Measurements from ENCODE around the gene HIGD2A.
A peak's percentile ranks its signal among the peaks of the same experiment; 100 is the strongest.
"Not testable (repeated sequence)": the region's sequence is repeated elsewhere in the genome, so short reads cannot be mapped to it uniquely, and the experiment has no call there.

The HIGD2A gene

GRCh38 chr5:176396330-176396729, 7.8 kb downstream of the HIGD2A start:
- DNase-seq: no peak

DNA sequence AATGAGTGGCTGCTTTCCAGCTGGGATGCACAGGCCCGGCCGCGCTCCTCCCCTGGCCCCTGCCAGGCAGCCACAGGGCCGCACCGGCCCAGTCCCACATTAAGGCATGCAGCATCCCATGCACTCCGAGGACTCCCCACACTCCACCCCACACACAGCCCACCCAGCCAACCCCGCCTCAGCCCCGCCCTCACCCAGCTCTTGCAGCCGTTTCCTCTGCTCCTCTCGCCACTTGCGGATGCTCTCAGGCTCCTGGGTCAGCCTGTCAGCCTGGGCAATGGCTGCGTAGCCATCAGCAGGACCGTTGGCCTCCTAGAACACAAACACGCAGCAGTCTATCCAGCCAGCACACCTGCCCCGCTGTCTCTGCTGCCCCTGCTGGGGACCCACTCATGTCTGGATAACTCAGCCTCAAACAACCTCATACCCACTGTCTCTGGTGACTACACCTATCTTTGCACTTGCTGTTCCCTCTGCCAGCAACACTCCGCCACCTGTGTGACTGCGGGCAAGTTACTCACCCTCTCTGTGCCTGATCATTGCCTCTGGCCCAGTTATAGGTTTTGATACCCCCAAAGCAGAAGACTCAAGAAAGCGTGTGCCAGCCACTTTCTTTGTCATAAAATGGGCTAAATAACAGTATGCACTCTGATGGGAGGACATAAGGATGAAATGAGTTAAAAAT, 9.3 kb downstream of the HIGD2A start:
- DNase-seq: no peak

- no peak for DNase-seq
Measured at GRCh38 chr5:176400382-176401156, 12.0 kb downstream of the HIGD2A start.

DNA sequence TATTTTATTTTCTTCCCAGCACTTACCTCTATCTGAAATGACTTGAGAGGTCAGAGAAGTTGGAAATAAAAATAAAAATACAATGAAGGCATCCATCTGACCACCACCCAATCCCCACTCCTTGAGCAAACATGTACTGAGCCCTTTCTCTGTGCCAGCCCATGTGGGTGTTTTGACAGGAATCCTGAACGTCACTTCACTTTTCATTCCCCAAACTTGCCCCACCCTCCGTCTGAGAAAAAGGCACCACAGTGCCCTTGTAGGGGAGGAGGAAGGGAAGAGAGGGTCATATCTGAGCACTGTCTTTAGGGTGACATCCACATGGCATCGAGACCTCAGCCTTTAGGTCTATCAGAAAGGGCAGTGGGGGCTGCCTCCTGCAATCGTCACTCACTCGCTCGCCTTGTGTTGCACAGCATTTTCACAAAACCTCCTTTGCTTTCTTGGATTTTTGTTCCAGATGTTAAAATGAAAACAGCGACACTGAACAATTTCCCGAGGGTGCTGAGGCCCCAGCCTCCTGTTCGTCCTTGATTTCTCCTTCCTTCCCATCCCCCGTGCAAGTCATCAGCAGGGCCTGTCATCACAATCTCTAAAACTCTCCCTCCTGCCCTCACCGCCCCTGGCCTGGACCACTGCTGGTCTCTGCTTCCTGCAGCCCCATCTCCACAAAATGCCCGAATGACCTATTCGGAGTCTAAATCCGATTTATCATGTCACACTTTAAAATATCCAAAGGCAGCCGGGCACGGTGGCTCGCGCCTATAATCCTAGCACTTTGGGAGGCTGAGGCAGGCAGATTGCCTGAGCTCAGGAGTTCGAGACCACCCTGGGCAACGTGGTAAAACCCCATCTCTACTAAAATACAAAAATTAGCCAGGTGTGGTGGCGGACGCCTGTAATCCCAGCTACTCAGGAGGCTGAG, 13.0 kb downstream of the HIGD2A start:
- DNase-seq: no peak

DNA sequence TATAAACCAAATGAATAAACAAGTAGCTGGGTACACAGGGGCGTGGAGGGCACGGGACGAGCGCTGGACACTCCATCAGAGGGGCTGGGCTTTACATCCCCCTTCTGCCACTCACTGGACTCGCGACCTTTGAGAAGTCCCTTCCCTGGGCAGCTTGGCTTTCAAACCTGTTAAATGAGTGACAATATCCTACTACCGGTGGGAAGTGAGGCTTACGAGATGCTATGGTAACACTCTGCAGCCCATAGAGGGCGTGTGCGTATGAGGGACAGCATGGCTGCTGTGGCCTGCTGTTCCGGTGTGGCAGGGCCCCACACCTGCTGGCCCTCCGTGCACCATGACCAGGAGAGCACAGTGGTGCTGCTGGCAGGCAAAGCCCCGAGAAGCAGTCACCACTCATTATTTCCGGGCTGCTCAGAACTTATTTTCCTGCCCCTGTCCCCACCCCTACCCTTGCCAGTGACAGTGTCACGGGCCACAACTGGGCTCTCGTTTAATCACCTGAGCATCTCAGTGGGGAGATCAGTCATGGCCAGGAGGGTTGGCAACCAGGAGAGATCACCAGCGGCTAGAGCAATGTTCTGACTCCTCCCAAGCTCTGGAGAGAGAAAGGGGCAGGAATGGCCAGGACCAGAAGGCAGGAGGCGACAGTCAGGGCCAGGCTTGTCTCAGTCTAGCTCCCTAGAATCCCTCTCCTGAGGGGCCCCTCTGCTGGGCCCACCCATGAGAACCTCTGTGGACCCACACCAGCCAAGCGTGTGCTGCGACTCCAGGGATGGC, 17.3 kb downstream of the HIGD2A start:
- DNase-seq: no peak

- DNase-seq: no peak
Measured at GRCh38 chr5:176406436-176407052, 18.0 kb downstream of the HIGD2A start.

DNA sequence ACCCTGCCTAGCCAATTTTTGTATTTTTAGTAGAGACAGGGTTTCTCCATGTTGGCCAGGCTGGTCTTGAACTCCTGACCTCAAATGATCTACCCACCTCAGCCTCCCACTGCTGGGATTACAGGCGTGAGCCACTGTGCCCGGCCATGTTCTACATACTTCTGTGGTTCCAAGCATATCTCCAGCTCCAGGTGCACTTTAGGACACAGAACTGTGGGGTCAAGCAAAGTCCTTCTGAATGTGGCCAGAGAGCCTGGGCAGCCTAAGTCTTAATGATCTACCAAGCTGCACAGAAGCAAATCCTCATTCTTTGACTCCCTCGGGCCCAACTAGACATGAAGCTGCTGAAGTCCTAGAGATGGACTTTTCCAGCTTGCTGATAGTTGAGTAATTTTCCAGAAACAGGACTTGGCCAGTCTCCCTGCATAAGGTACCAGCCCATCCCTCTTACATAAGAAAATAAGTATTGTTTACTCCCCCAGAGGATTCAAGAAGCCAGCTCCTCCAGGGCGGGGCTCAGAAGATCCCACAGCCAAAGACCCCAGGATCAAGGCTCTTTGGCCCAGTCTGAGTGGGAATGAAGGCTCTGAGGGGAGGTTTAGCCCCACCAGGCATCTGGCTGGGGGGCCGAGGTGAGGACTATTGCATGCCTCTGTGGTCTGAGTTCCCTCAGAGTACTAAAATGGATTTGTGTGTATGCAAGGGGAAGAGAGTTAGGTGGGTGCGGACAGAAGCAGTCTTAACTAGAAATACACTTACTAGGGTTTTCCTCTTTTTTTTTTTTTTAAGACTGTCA, 19.1 kb downstream of the HIGD2A start:
- no peak for DNase-seq

DNA sequence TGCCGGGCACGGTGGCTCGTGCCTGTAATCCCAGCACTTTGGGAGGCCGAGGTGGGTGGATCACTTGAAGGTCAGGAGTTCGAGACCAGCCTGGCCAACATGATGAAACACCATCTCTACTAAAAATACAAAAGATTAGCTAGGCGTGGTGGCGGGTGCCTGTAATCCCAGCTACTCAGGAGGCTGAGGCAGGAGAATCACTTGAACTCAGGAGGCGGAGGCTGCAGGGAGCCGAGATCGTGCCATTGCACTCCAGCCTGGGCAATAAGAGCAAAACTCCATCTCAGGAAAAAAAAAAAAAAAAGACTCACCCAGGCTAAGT, 19.7 kb downstream of the HIGD2A start:
- not testable (repeated sequence) for DNase-seq

DNA sequence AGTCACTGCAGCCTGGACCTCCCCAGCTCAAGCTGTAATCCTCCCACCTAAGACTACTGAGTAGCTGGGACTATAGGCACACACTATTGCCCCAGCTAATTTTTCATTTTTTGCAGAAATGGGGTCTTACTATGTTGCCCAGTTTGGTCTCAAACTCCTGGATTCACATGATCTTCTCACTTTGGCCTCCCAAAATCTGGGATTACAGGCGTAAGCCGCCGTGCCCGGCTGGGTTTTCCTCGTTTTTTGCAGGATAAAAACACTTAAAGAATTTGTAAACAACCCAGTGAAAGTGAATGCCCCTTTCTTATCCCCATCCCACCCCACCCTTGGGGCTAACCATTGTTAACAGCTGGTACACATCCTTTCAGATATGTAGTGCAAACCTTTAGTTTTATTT, 20.0 kb downstream of the HIGD2A start:
- no peak for DNase-seq

DNA sequence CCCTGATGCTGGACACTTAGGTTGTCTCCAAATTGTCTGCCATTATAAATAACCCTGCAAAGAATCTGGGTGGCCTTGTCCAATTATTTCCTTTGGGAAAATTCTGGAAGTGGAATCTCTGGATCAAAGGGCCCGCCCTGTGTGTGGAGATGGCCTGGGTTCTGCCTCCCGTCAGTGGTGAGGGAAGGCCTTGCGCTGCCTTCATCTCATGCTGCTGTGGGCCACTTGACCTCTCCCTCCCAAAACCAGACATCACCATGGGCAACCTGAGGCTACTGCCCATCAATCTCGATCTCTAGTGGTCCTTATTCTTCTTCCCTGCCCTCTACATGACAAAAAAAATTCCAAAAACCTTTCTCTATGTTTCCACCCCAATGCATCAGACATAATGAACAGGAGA, 21.2 kb downstream of the HIGD2A start:
- no peak for DNase-seq

GRCh38 chr5:176410486-176411180, 22.1 kb downstream of the HIGD2A start:
- DNase-seq: no peak

- DNase-seq: no peak
Measured at GRCh38 chr5:176412517-176413254, 24.1 kb downstream of the HIGD2A start.

GRCh38 chr5:176413255-176413565, 24.7 kb downstream of the HIGD2A start:
- peak in 1 of 14 donors; percentile 17 for DNase-seq

DNA sequence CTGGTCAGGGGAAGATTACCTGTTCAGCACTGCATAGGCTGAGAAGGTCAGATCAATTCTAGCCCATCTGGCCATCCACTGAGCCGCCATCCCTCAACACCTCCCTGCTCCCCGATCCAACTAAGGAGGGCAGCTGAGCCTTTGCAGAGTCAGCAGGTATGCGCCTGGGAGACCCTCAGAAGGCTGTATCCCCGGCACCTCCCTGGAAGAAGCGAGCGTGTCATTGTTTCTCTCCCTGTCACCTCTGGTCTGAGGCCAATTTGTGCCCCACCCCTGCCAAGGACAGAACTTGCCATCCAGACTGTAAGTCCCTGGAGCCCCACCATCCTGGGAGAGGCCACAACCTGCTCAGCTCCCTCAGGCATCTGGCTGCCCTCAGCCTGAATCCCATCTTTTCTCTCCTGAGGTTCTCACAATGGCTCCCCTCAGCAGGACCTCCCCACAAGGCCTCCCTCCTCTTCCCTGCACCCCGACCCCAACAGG, 25.2 kb downstream of the HIGD2A start:
- peak in 1 of 14 donors; percentile 22 for DNase-seq

DNA sequence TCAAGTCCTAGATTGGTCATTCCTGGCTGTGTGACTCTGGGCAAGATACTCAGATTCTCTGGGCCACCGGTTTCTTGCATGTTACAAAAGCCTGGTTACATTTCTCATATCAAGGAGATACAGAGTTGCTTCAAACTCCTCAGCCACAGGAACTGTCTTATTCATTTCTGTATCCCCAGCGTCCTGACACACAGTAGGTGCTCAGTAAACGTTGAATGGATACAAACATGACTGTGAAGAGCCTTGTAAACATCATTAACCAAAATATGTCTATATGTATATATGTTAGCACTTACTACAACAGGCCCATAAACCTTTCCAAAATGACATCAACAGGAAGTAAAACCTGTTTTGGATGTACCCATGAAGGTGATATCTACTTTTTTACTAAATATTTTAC, 26.2 kb downstream of the HIGD2A start:
- no peak for DNase-seq

DNA sequence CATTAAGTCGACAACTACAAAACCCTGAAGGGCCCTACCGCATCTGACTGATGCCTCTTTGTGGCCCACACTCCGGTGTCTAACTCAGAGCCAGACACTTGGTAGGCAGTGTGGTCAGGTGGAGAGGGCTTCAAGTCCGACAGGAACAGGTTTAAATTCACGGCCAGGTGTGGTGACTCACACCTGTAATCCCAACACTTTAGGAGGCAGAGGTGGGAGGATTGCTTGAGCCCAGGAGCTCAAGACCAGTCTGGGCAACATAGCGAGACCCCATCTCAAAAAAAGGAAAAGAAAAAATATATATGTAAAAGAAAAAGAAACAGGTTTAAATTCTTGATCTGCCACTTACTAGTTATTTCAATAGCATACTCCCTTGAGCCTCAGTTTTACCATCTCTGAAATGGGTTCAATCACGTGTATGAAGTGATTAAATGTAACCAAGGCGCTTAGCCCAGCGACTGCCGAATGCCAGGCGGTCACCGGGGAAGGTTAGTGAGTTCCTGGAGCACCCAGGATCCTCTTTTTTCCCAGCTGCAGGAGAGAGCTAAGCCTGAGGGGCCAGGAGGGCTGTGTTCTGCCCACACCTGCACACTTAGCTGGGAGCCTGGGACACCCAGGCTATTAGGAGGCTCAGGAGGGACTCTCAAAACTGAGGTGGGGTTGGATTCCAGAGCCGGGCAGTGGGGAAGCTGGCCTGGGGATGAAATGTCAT, 26.8 kb downstream of the HIGD2A start:
- DNase-seq: no peak

GRCh38 chr5:176415952-176416924, 27.7 kb downstream of the HIGD2A start, which contains the start of gene CLTB:
CLTB (minus strand) TSS chr5:176416539; CDS start chr5:176416363, 176 bp downstream.
- peak; percentile 26 to 91 (median 78) for DNase-seq

DNA sequence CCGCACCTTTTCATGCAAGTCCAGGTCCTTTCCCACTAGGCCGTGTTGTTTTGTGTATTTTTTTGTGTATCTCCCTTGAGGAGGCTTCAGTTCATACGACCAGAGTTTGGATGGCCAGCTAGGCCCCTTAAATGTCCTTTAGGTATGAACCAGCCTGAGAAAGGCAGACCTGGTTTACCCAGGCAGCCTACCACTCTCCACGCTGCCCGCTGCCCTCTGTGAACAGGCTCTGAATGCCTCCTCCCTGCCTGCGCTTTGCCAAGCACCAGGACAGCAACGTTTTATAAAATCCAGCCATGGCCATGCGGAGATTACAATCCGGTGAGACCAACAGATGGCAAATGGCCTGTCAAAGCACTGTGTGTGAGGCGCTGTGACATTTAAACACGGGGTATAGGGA, 28.4 kb downstream of the HIGD2A start:
- peak in 1 of 14 donors; percentile 68 for DNase-seq

Data from C1 segment of cervical spinal cord (tissue), 14 donors.